Measurements from ENCODE around the gene KCNT1. TPM values are rescaled to one million over a fixed set of nuclear protein-coding genes. Genes with fewer than 3 reads are reported as not detected.

KCNT1 gene
- total RNA-seq, 1 experiment from 2014 or later = not detected

DNA sequence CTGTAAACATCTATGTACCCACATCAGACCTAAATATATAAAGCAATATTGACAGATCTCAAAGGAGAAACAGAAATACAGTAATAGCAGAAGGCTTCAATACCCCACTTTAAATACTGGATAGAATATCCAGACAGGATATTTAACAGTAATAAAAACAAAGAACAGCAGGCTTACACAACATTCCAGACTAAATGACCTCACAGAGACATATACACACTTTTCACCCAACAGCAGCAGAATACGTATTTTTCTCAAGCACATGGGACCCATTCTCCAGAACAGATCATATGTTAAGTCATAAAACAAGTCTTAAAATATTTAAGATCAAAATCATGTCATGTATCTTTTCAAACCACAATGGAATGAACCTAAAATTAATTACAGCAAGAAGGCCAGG lies 128.5 kb downstream of the KCNT1 start:
- H3K4me2 ChIP-seq = no peak overlapping the region
- no peaks in the 10 kb centered on the region for H3K9me3 ChIP-seq (ENCODE audit: insufficient read depth, low read depth)
- no peaks in the 10 kb centered on the region for H3K9me2 ChIP-seq (ENCODE audit: insufficient read depth)
- no TSS peak for BruUV-seq (replicated peaks)
- no peak overlapping the region for H3K27ac ChIP-seq
- CTCF ChIA-PET = no interaction called here
- DNase-seq = no peak
- POLR2A ChIA-PET (ENCODE audit: unreplicated experiment) = no interaction called here
- no peaks in the 10 kb centered on the region for H3F3A ChIP-seq (ENCODE audit: insufficient read depth, low read depth)
- H2AFZ ChIP-seq = no peak overlapping the region
- intact Hi-C loops (cut with micrococcal nuclease; ENCODE audit: unreplicated experiment) = no loop called here
- H3K4me3 ChIP-seq = no peak overlapping the region
- no peaks in the 10 kb centered on the region for H3K4me1 ChIP-seq (replicated peaks; ENCODE audit: insufficient read depth)
- H4K20me1 ChIP-seq (ENCODE audit: insufficient read depth) = no peaks in the 10 kb centered on the region
- TF ChIP-seq EZH2 (IDR thresholded peaks at IDR 0.05; ENCODE audit: low read depth) = no peak
- TF ChIP-seq, protein P1, sequence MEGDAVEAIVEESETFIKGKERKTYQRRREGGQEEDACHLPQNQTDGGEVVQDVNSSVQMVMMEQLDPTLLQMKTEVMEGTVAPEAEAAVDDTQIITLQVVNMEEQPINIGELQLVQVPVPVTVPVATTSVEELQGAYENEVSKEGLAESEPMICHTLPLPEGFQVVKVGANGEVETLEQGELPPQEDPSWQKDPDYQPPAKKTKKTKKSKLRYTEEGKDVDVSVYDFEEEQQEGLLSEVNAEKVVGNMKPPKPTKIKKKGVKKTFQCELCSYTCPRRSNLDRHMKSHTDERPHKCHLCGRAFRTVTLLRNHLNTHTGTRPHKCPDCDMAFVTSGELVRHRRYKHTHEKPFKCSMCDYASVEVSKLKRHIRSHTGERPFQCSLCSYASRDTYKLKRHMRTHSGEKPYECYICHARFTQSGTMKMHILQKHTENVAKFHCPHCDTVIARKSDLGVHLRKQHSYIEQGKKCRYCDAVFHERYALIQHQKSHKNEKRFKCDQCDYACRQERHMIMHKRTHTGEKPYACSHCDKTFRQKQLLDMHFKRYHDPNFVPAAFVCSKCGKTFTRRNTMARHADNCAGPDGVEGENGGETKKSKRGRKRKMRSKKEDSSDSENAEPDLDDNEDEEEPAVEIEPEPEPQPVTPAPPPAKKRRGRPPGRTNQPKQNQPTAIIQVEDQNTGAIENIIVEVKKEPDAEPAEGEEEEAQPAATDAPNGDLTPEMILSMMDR (conservative IDR thresholded peaks at IDR 0.05) = no peak
- H3K79me2 ChIP-seq (ENCODE audit: low read depth) = no peaks in the 10 kb centered on the region
- H3K36me3 ChIP-seq (ENCODE audit: low read depth) = no peaks in the 10 kb centered on the region
- no peaks in the 10 kb centered on the region for H3K27me3 ChIP-seq (ENCODE audit: insufficient read depth, low read depth)

DNA sequence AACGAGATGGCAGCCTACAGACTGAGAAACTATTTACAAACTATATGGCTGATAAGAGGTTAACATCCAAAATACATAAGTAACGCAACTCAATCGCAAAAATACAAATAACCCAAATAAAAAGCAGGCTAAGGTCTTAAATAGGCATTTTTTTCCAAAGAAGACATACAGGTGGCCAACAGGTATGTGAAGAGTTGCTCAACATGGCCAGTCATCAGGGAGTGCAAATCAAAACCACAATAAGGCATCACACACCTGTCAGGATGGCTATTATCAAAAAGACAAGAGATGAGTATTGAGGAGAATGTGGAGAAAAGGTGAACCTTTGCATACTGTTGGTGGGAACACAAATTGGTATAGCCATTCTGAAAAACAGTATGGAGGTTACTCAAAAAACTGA lies 131.9 kb downstream of the KCNT1 start:
- Histone ChIP-seq H3K9me2 (ENCODE audit: insufficient read depth) (no peaks in the 10 kb centered on the region), H3K27me3 (ENCODE audit: insufficient read depth, low read depth) (no peaks in the 10 kb centered on the region), H3K27ac (no peak overlapping the region), H3K36me3 (ENCODE audit: low read depth) (no peaks in the 10 kb centered on the region), H3K4me3 (no peak overlapping the region), H3K4me1 (replicated peaks; ENCODE audit: insufficient read depth) (no peaks in the 10 kb centered on the region), H2AFZ (no peak overlapping the region), H4K20me1 (ENCODE audit: insufficient read depth) (no peaks in the 10 kb centered on the region), H3K9me3 (ENCODE audit: insufficient read depth, low read depth) (no peaks in the 10 kb centered on the region), H3F3A (ENCODE audit: insufficient read depth, low read depth) (no peaks in the 10 kb centered on the region), H3K79me2 (ENCODE audit: low read depth) (no peaks in the 10 kb centered on the region), H3K4me2 (no peak overlapping the region)
- ChIA-PET POLR2A (ENCODE audit: unreplicated experiment) (no interaction called here), CTCF (no interaction called here)
- TF ChIP-seq EZH2 (IDR thresholded peaks at IDR 0.05; ENCODE audit: low read depth) = no peak
- TF ChIP-seq, protein P1 (conservative IDR thresholded peaks at IDR 0.05) = no peak
- intact Hi-C loops (cut with micrococcal nuclease; ENCODE audit: unreplicated experiment) = no loop called here
- no TSS peak for BruUV-seq (replicated peaks)
- DNase-seq = no peak

DNA sequence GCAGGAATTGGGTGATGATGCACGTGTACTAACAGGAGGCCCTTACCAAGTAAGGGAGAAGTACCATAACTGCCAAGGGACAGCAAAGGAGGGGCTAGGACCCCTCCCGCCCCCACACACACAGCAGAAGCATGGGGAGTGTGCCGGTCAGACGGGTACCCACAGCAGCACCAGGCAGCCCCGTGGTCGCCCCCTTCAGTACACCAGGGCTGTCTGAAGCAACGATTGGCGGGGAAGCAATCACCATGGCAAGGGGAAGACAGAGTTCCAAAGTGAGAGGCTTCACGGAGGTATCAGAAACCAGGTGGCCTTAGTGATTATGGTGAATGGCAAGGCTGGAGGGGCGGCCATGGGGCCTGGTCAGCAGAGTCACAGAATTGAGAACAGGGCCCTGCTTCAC lies 133.1 kb downstream of the KCNT1 start:
- no peaks in the 10 kb centered on the region for H3K9me3 ChIP-seq (ENCODE audit: insufficient read depth, low read depth)
- H3K4me2 ChIP-seq = no peak overlapping the region
- no peaks in the 10 kb centered on the region for H3K4me1 ChIP-seq (replicated peaks; ENCODE audit: insufficient read depth)
- intact Hi-C loops (cut with micrococcal nuclease; ENCODE audit: unreplicated experiment) = no loop called here
- CTCF ChIA-PET = no interaction called here
- no peaks in the 10 kb centered on the region for H3K9me2 ChIP-seq (ENCODE audit: insufficient read depth)
- no peaks in the 10 kb centered on the region for H3K27me3 ChIP-seq (ENCODE audit: insufficient read depth, low read depth)
- no peaks in the 10 kb centered on the region for H3K36me3 ChIP-seq (ENCODE audit: low read depth)
- no peak overlapping the region for H3K4me3 ChIP-seq
- no peak overlapping the region for H2AFZ ChIP-seq
- BruUV-seq (replicated peaks) = no TSS peak
- no peak overlapping the region for H3K27ac ChIP-seq
- no peaks in the 10 kb centered on the region for H4K20me1 ChIP-seq (ENCODE audit: insufficient read depth)
- POLR2A ChIA-PET (ENCODE audit: unreplicated experiment) = no interaction called here
- DNase-seq = no peak
- no peak for TF ChIP-seq EZH2 (IDR thresholded peaks at IDR 0.05; ENCODE audit: low read depth)
- TF ChIP-seq, protein P1 (conservative IDR thresholded peaks at IDR 0.05) = no peak
- no peaks in the 10 kb centered on the region for H3K79me2 ChIP-seq (ENCODE audit: low read depth)
- H3F3A ChIP-seq (ENCODE audit: insufficient read depth, low read depth) = no peaks in the 10 kb centered on the region
